HL-60 (cell line): ENCODE data around the gene GMDS.

ENCODE experiments used
- CTCF ChIP-seq: IDR thresholded peaks from one replicate; pipeline ENCODE4 v1.5.1; 2011; ENCODE audit warnings: low read length, control low read depth, inconsistent platforms; ENCODE audit not compliant: insufficient read depth
- POLR2AphosphoS5 ChIP-seq: IDR thresholded peaks from 2 replicates; pipeline ENCODE4 v1.6.1; 2012; ENCODE audit warnings: low read depth
- REST ChIP-seq: IDR thresholded peaks from 2 replicates; pipeline ENCODE4 v1.6.1; 2012; ENCODE audit warnings: low read depth; ENCODE audit not compliant: insufficient replicate concordance
- SPI1 ChIP-seq: IDR thresholded peaks from 2 replicates; pipeline ENCODE4 v1.6.1; 2012; ENCODE audit warnings: low read depth, mild to moderate bottlenecking, borderline replicate concordance

DNA sequence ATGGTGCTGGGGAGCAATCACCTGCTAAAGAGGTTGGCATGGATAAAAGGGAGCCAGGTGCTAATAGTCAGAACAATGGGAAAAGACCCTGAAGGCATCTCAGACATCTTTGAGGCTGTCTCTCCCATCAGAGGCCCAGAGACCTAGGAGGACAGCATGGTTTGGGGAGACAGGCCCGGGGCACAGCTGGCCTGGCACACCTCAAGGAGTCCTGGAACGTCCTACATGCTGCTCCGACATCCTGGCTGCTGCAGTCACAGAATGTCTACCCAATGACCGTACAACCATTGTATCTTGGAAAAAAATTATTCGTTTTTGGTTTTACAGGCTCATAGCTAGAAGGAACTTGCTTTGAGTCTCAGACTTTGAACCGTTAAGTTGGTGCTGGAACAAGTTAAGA is 4.4 kb downstream of the GMDS start:
- TF ChIP-seq CTCF, result no peak
- no peak for TF ChIP-seq REST
- TF ChIP-seq POLR2AphosphoS5, result no peak
- TF ChIP-seq SPI1, result no peak
